Uterus (tissue), 4 donors: Measurements from ENCODE around the gene SSBP3. TPM values are rescaled to one million over a fixed set of nuclear protein-coding genes. Genes with fewer than 3 reads are reported as not detected.
A peak's percentile ranks its signal among the peaks of the same experiment; 100 is the strongest.

ENCODE experiments used
- DNase-seq, 2 donors: peaks; one replicate each; pipeline ENCODE4 v3.0.0-alpha.2; 2019 to 2020
- H3K27ac ChIP-seq, 2 donors: fragments of 200-600 bp; sonication (generic); 1 replicate in 1 of 2; 2 replicates in 1 of 2; pipeline ENCODE4 v1.5.1; 2016 to 2018
- H3K27me3 ChIP-seq, 2 donors: fragments of 200-600 bp; sonication (generic); one replicate each; pipeline ENCODE4 v1.5.1; 2018 to 2019; ENCODE audit warnings: control low read depth in 1 of 2
- H3K36me3 ChIP-seq, 2 donors: fragments of 200-600 bp; sonication (generic); one replicate each; pipeline ENCODE4 v1.5.1; 2019; ENCODE audit warnings: control low read depth in 1 of 2
- H3K4me1 ChIP-seq, 2 donors: fragments of 200-600 bp; sonication (generic); one replicate each; pipeline ENCODE4 v1.5.1; 2018 to 2019; ENCODE audit warnings: control low read depth in 1 of 2
- H3K4me3 ChIP-seq, 2 donors: fragments of 200-600 bp; sonication (generic); 1 replicate in 1 of 2; 2 replicates in 1 of 2; pipeline ENCODE4 v1.5.1; 2018 to 2019; ENCODE audit warnings: mild to moderate bottlenecking in 1 of 2
- H3K9me3 ChIP-seq, 2 donors: fragments of 200-600 bp; sonication (generic); one replicate each; pipeline ENCODE4 v1.5.1; 2019; ENCODE audit warnings: control low read depth in 1 of 2
- CTCF ChIP-seq, 4 experiments: fragments of 200-600 bp in 2 of 4; fragments of 450-650 bp in 2 of 4; sonication (generic) in 2 of 4; IDR thresholded peaks; one replicate each; pipeline ENCODE4 v1.5.1; 2016 to 2019; ENCODE audit warnings: antibody characterized with exemption in 4 of 4, mild to moderate bottlenecking in 2 of 4, moderate library complexity in 1 of 4
- POLR2A ChIP-seq, 2 donors: fragments of 450-650 bp; IDR thresholded peaks; one replicate each; pipeline ENCODE4 v1.6.1; 2016; ENCODE audit warnings: antibody characterized with exemption in 2 of 2, mild to moderate bottlenecking in 1 of 2, moderate library complexity in 1 of 2
- intact Hi-C: fragments of 100-400 bp; cut with DNase I; formaldehyde crosslinking; loops from one replicate; pipeline ENCODE4 v1.15.1; 2023; ENCODE audit warnings: low total_unique reads
- total RNA-seq, 4 donors: library from RNA; depleted of rRNA in 3 of 4; stranded (reverse); fragments of >200 nt in 3 of 4; gene quantifications; one replicate each; pipeline versions ENCODE4 v1.1.0 to v1.2.4, GENCODE V29; 2014 to 2023
- donor health status: DM: yes; HTN: yes; CAD: no.

Gene SSBP3
- total RNA-seq, 4 donors from 2014 or later: 19.7 to 125 (median 31.4) TPM

GRCh38 chr1:54375712-54376429, 30.3 kb downstream of the SSBP3 start:
- Histone ChIP-seq H3K36me3 (no peaks in the 10 kb centered on the region), H3K4me3 (no peak overlapping the region), H3K4me1 (peaks cover 12 to 15% of the 10 kb centered on the region in 2 donors), H3K9me3 (no peaks in the 10 kb centered on the region), H3K27ac (no peak overlapping the region), H3K27me3 (no peaks in the 10 kb centered on the region)
- DNase-seq: no peak
- intact Hi-C loops: no loop called here
- TF ChIP-seq POLR2A (IDR thresholded peaks at IDR 0.05): no peak
- TF ChIP-seq CTCF (IDR thresholded peaks at IDR 0.05): no peak

DNA sequence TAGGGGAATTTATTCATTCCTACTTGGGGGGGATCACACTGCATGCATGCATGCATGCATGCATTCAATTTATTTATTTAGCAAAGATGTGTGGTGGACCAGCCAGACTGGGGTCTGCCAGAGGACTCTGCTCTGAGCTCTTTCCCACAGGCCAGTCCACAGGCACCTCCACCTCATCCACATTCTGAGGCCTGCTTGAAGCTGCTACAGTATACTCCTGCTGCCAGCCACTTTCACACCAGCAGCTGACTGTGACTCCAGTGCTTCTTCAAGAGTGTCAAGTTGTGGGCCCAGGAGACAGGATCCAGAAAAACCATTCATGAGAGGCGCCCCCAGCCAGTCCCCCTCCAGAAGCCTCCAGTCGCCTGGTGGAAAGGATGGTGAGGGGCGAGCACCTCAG, 30.9 kb downstream of the SSBP3 start:
- no peaks in the 10 kb centered on the region for H3K36me3 ChIP-seq
- H3K4me3 ChIP-seq: no peak overlapping the region
- H3K27ac ChIP-seq: no peak overlapping the region
- TF ChIP-seq POLR2A (IDR thresholded peaks at IDR 0.05) (no peak), CTCF (IDR thresholded peaks at IDR 0.05) (no peak)
- H3K27me3 ChIP-seq: no peaks in the 10 kb centered on the region
- H3K4me1 ChIP-seq: peaks cover 11 to 12% of the 10 kb centered on the region in 2 donors
- intact Hi-C loops: no loop called here
- no peaks in the 10 kb centered on the region for H3K9me3 ChIP-seq
- DNase-seq: no peak

GRCh38 chr1:54374766-54375165, 31.4 kb downstream of the SSBP3 start:
- no peaks in the 10 kb centered on the region for H3K9me3 ChIP-seq
- no peaks in the 10 kb centered on the region for H3K36me3 ChIP-seq
- DNase-seq: peak; percentile 53 to 59
- TF ChIP-seq POLR2A (IDR thresholded peaks at IDR 0.05): no peak
- no peak for TF ChIP-seq CTCF (IDR thresholded peaks at IDR 0.05)
- no peaks in the 10 kb centered on the region for H3K27me3 ChIP-seq
- H3K27ac ChIP-seq: no peak overlapping the region
- H3K4me3 ChIP-seq: no peak overlapping the region
- intact Hi-C loops: no loop called here
- peaks cover 8 to 12% of the 10 kb centered on the region in 2 donors for H3K4me1 ChIP-seq

DNA sequence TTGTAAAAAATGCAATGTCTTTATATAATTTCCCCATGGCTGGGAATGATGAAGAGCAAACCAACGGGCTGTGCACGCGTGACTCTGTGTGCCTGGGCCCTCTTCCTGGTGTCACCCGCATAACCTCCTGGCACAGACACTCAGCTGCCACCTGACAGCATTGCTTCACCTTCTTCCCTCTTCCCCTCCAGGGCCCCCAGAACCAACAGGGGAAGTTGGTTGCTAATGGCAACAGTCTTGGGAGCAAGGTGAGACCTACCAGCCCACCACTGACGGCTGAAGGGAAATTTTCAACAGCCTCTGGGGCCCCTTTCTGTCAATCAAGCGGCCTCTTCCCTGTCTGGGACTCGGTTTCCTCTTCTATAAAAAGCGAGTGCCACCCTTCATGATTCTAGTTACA, 33.2 kb downstream of the SSBP3 start:
- no peaks in the 10 kb centered on the region for H3K27me3 ChIP-seq
- no peaks in the 10 kb centered on the region for H3K36me3 ChIP-seq
- TF ChIP-seq POLR2A (IDR thresholded peaks at IDR 0.05) (no peak), CTCF (IDR thresholded peaks at IDR 0.05) (no peak)
- no peak for DNase-seq
- no peak overlapping the region for H3K4me3 ChIP-seq
- H3K9me3 ChIP-seq: no peaks in the 10 kb centered on the region
- H3K27ac ChIP-seq: no peak overlapping the region
- H3K4me1 ChIP-seq: peaks cover 8 to 12% of the 10 kb centered on the region in 2 donors
- intact Hi-C loops: no loop called here

DNA sequence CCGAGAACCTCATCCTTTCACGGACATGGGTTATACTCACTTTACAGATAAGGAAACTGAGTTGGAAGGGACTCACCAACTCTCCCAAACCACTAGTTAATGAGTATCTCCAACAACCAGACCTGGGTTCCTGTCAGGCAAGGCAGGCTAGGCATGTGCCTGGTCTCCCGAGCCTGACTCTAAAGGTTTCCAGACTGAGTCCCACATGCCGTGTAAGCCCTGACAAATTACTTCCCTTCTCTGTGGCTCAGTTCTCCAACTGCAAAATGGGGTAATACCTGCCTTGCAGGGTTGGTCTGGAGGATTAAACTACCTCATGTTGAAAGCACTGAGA, 34.3 kb downstream of the SSBP3 start:
- Histone ChIP-seq H3K4me3 (no peak overlapping the region), H3K36me3 (no peaks in the 10 kb centered on the region), H3K27ac (no peak overlapping the region), H3K9me3 (no peaks in the 10 kb centered on the region), H3K27me3 (no peaks in the 10 kb centered on the region), H3K4me1 (peaks cover 2 to 10% of the 10 kb centered on the region in 2 donors)
- intact Hi-C loops: no loop called here
- no peak for TF ChIP-seq CTCF (IDR thresholded peaks at IDR 0.05)
- TF ChIP-seq POLR2A (IDR thresholded peaks at IDR 0.05): no peak
- DNase-seq: no peak
